HG02763 (cell line): ENCODE data around the gene PEPD.

Experiments used
- ATAC-seq: cut with Tn5 transposase; IDR thresholded peaks from one replicate; pipeline ENCODE4 v1.9.1; 2021; ENCODE audit warnings: mild to moderate bottlenecking, moderate library complexity; ENCODE audit not compliant: unreplicated experiment

The PEPD gene

GRCh38 chr19:33443638-33444561, 77.7 kb downstream of the PEPD start:
- no peak for ATAC-seq

- no peak for ATAC-seq
Observed at GRCh38 chr19:33442706-33443105, 78.9 kb downstream of the PEPD start.

GRCh38 chr19:33441828-33442227, 79.8 kb downstream of the PEPD start:
- ATAC-seq, result no peak

GRCh38 chr19:33441277-33441699, 80.3 kb downstream of the PEPD start:
- no peak for ATAC-seq

GRCh38 chr19:33440682-33441081, 80.9 kb downstream of the PEPD start:
- no peak for ATAC-seq

- ATAC-seq, result no peak
Observed at GRCh38 chr19:33440241-33440640, 81.3 kb downstream of the PEPD start.

- ATAC-seq, result no peak
Observed at GRCh38 chr19:33438987-33439781, 82.4 kb downstream of the PEPD start.

- ATAC-seq, result no peak
Observed at GRCh38 chr19:33437821-33438671, 83.5 kb downstream of the PEPD start.

- no peak for ATAC-seq
Observed at GRCh38 chr19:33437393-33437820, 84.2 kb downstream of the PEPD start.

GRCh38 chr19:33436360-33437345, 84.9 kb downstream of the PEPD start:
- no peak for ATAC-seq

GRCh38 chr19:33435706-33436359, 85.8 kb downstream of the PEPD start:
- no peak for ATAC-seq

- no peak for ATAC-seq
Observed at GRCh38 chr19:33434886-33435705, 86.5 kb downstream of the PEPD start.

GRCh38 chr19:33434069-33434885, 87.3 kb downstream of the PEPD start:
- ATAC-seq, result no peak

- ATAC-seq, result no peak
Observed at GRCh38 chr19:33432446-33433170, 89.0 kb downstream of the PEPD start.

- no peak for ATAC-seq
Observed at GRCh38 chr19:33432015-33432414, 89.6 kb downstream of the PEPD start.

- no peak for ATAC-seq
Observed at GRCh38 chr19:33430674-33431277, 90.8 kb downstream of the PEPD start.
